Measurements from ENCODE around the gene TRMO. TPM values are rescaled to one million over a fixed set of nuclear protein-coding genes. Genes with fewer than 3 reads are reported as not detected.

TRMO gene
- total and polyA plus RNA-seq, 2 of the 8 experiments (the other 6 are each of a cell fraction or from before 2014, with no cell fraction given) = 4.6 to 5.6 TPM

- H2AK5ac ChIP-seq (ENCODE audit: low read depth, low read length) = no peak overlapping the region
- no peak overlapping the region for H2BK20ac ChIP-seq (ENCODE audit: low read length)
- no peak overlapping the region for H2BK15ac ChIP-seq (ENCODE audit: low read length)
- no peak overlapping the region for H3K18ac ChIP-seq (ENCODE audit: extremely low read depth, low read length)
- H3K4me2 ChIP-seq (ENCODE audit: insufficient read depth in 1 of 2, low read depth in 2 of 2, low read length in 2 of 2) = no peak overlapping the region
- CTCF ChIA-PET (ENCODE audit: partially characterized antibody) = interaction anchor here (0.6 to 6.6 kb wide), 7 partner anchors 13 to 873 kb away, joined by 3 to 110 read pairs (median 4); partner anchors contain the start of gene ANP32B
- H3K9ac ChIP-seq (replicated peaks in 1 of 4; ENCODE audit: extremely low read depth in 1 of 4, low read depth in 3 of 4, low read length in 3 of 4) = no peak overlapping the region
- H3K23me2 ChIP-seq (ENCODE audit: low read depth, low read length) = no peaks in the 10 kb centered on the region
- 94% methylated on average over 1 of the region's 1 CpG; no CpG with 5 or more reads in 1 of the 2 experiments for WGBS, 2 experiments (ENCODE audit: extremely low coverage in 1 of 2, insufficient coverage in 1 of 2, insufficient read length in 1 of 2, insufficient replicate concordance in 2 of 2, low coverage in 1 of 2, low lambda C conversion rate in 2 of 2, missing lambda C conversion rate in 1 of 2)
- H2BK5ac ChIP-seq (ENCODE audit: low read depth, low read length) = no peak overlapping the region
- H3K79me1 ChIP-seq (ENCODE audit: low read depth, low read length) = peaks cover 3% of the 10 kb centered on the region; the same call in 1 of the 2 replicates
- POLR2A ChIA-PET (ENCODE audit: partially characterized antibody) = interaction anchor here (1.2 to 1.9 kb wide), 2 partner anchors 19 to 223 kb away, joined by 3 to 5 read pairs; partner anchors contain the start of gene TRMO
- no peak overlapping the region for H3K27ac ChIP-seq (ENCODE audit: low read depth, low read length)
- no peaks in the 10 kb centered on the region for H3K4me1 ChIP-seq (replicated peaks in 1 of 4; ENCODE audit: control insufficient read depth in 3 of 4, insufficient read depth in 4 of 4, low read length in 3 of 4)
- H2AFZ ChIP-seq (ENCODE audit: low read length) = no peak overlapping the region
- H3K4me3 ChIP-seq (ENCODE audit: extremely low read depth in 1 of 4, insufficient read depth in 2 of 4, low read depth in 3 of 4, low read length in 4 of 4) = no peak overlapping the region
- no peak for DNase-seq (ENCODE audit: low read depth in 1 of 2, low spot score in 2 of 2)
- no peak overlapping the region for H3K56ac ChIP-seq (replicated peaks; ENCODE audit: insufficient read length, low read depth, low read length)
- FAIRE-seq = no peak
- no peak overlapping the region for H3K4ac ChIP-seq (replicated peaks; ENCODE audit: insufficient read length, low read depth, low read length)
- peaks cover 0 to 3% of the 10 kb centered on the region in 2 experiments for H4K20me1 ChIP-seq (replicated peaks in 1 of 2; ENCODE audit: control insufficient read depth in 1 of 2, insufficient read depth in 2 of 2, low read length in 2 of 2)
- H3K36me3 ChIP-seq (ENCODE audit: control insufficient read depth in 2 of 4, insufficient read depth in 4 of 4, low read length in 3 of 4) = no peaks in the 10 kb centered on the region
- H3K27me3 ChIP-seq (replicated peaks in 1 of 4; ENCODE audit: control insufficient read depth in 3 of 4, extremely low read depth in 1 of 4, insufficient read depth in 3 of 4, low read length in 3 of 4) = no peaks in the 10 kb centered on the region
- no peak overlapping the region for H2BK120ac ChIP-seq (replicated peaks; ENCODE audit: low read depth, low read length)
- H4K5ac ChIP-seq (ENCODE audit: insufficient read length, low read depth, low read length) = no peak overlapping the region
- no peak overlapping the region for H3K14ac ChIP-seq (ENCODE audit: insufficient read length)
- no peak overlapping the region for H3K23ac ChIP-seq (ENCODE audit: insufficient read length)
- H4K91ac ChIP-seq (replicated peaks; ENCODE audit: insufficient read length, low read length) = no peak overlapping the region
- H2BK12ac ChIP-seq (ENCODE audit: low read depth, low read length) = no peak overlapping the region
- H3K79me2 ChIP-seq (ENCODE audit: control insufficient read depth in 1 of 2, insufficient read depth in 2 of 2, low read length in 2 of 2) = no peaks in the 10 kb centered on the region
- no peaks in the 10 kb centered on the region for H3K9me3 ChIP-seq (ENCODE audit: insufficient read depth in 2 of 2, low read depth in 1 of 2, low read length in 1 of 2)
- no peak overlapping the region for H4K8ac ChIP-seq (ENCODE audit: extremely low read depth, insufficient read depth, low read length)
- TF ChIP-seq SIN3A (conservative IDR thresholded peaks at IDR 0.05 in 1 of 2, IDR thresholded peaks at IDR 0.05 in 1 of 2; ENCODE audit: low read depth in 1 of 2, low read length in 2 of 2) (no peak), KDM4A (IDR thresholded peaks at IDR 0.05; ENCODE audit: low read depth, low read length, severe bottlenecking) (no peak), HDAC2 (IDR thresholded peaks at IDR 0.05; ENCODE audit: borderline replicate concordance in 1 of 2, low read depth in 2 of 2, low read length in 2 of 2) (no peak), CTCF (IDR thresholded peaks at IDR 0.05; ENCODE audit: control extremely low read depth in 1 of 3, insufficient read depth in 1 of 3, low read depth in 1 of 3, low read length in 3 of 3) (no peak), SIX5 (IDR thresholded peaks at IDR 0.05; ENCODE audit: low read depth, low read length) (no peak), PHF8 (conservative IDR thresholded peaks at IDR 0.05; ENCODE audit: low read depth, low read length) (no peak), RAD21 (IDR thresholded peaks at IDR 0.05 in 1 of 2, conservative IDR thresholded peaks at IDR 0.05 in 1 of 2; ENCODE audit: low read depth in 2 of 2, low read length in 2 of 2) (no peak), ZNF274 (IDR thresholded peaks at IDR 0.05; ENCODE audit: borderline replicate concordance, extremely low read depth, low read length) (no peak), POLR2AphosphoS5 (IDR thresholded peaks at IDR 0.05; ENCODE audit: low read depth, low read length) (no peak)
These were observed 19.1 kb downstream of the TRMO start for GRCh38 chr9:97903177-97903576.

All from H1 (cell line).